ENCODE measurements around the gene ZNF771. TPM values are rescaled to one million over a fixed set of nuclear protein-coding genes. Genes with fewer than 3 reads are reported as not detected.

ZNF771 gene
- total RNA-seq, 4 donors from 2014 or later: 3.7 to 15.1 (median 7.0) TPM

DNA sequence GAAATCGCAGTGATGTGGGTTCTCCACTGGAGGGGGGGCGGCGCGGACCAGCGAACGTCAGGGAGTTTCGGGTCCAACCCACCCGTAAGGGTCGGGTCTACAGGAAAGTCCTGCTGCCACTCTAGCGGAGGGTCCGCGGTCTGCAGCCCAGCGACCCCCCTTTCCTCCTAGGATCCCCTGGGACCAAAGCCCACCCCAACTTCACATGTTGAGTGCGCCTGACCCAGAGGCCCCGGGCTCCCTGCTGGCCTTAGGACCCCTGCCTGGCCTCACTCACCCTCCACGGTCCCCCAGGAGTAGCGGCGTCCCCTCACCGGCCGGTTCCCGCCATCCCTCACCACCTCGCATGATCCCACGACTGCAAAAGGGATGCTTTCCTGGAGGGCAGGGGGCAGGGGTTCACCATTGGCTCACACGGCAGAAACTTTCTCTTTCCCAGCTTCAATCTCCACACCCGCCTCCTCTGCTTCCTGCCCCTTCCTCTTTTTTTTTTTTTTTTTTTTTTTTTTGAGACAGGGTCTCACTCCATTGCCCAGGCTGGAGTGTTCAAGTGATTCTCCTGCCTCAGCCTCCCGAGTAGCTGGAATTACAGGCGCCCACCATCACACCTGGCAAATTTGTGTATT is 28.1 kb upstream of the ZNF771 start:
- WGBS, 2 donors: 62 to 63% methylated on average over 12 to 14 of the region's 27 CpGs
- Histone ChIP-seq H3K36me3 (no peaks in the 10 kb centered on the region), H3K27me3 (no peaks in the 10 kb centered on the region), H3K9me3 (no peaks in the 10 kb centered on the region), H3K27ac (peak overlapping the region; percentile 93 to 99 (median 99)), H3K4me1 (peaks cover 13 to 51% (median 16%) of the 10 kb centered on the region in 3 donors), H3K4me3 (peak overlapping the region; percentile 42 to 87 (median 62))
- TF ChIP-seq, protein P1, sequence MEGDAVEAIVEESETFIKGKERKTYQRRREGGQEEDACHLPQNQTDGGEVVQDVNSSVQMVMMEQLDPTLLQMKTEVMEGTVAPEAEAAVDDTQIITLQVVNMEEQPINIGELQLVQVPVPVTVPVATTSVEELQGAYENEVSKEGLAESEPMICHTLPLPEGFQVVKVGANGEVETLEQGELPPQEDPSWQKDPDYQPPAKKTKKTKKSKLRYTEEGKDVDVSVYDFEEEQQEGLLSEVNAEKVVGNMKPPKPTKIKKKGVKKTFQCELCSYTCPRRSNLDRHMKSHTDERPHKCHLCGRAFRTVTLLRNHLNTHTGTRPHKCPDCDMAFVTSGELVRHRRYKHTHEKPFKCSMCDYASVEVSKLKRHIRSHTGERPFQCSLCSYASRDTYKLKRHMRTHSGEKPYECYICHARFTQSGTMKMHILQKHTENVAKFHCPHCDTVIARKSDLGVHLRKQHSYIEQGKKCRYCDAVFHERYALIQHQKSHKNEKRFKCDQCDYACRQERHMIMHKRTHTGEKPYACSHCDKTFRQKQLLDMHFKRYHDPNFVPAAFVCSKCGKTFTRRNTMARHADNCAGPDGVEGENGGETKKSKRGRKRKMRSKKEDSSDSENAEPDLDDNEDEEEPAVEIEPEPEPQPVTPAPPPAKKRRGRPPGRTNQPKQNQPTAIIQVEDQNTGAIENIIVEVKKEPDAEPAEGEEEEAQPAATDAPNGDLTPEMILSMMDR (IDR thresholded peaks at IDR 0.05): peak in 1 of 6 experiments; percentile 15
- TF ChIP-seq POLR2A (IDR thresholded peaks at IDR 0.05): no peak
- intact Hi-C loops (cut with DNase I): no loop called here
- no peak for DNase-seq

DNA sequence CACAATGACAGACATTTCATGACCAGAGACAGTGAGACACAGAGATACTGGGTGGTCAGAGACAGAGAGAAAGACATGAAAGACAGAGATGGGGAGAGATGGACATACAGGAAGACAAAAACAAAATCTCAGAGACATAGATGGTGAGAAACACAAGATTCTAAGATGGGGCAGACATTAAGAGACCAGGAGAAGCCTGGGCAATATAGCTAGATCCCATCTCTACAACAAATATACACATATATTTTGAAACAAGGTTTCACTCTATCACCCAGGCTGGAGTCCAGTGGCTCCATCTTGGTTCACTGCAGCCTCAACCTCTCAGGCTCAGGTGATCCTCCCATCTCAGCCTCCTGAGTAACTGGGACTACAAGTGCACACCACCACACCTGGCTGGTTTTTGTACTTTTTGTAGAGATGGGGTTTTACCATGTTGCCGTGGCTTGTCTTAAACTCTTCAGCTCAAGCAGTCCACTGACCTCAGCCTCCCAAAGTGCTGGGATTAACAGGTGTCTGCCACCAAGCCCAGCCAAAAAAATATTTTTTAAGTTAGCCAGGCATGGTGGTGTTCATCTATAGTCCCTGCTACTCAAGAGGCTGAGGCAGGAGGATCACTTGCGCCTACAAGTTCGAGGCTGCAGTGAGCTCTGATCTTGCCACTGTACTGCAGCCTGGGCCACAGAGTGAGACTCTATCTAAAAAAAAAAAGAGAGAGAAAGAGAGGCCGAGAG is 27.2 kb upstream of the ZNF771 start:
- Histone ChIP-seq H3K27ac (peak overlapping the region in 1 of 4 donors; percentile 60), H3K4me1 (peaks cover 13 to 51% (median 16%) of the 10 kb centered on the region in 3 donors), H3K27me3 (no peaks in the 10 kb centered on the region), H3K4me3 (no peak overlapping the region), H3K36me3 (no peaks in the 10 kb centered on the region), H3K9me3 (no peaks in the 10 kb centered on the region)
- no peak for DNase-seq
- no peak for TF ChIP-seq POLR2A (IDR thresholded peaks at IDR 0.05)
- TF ChIP-seq, protein P1 (IDR thresholded peaks at IDR 0.05): no peak
- intact Hi-C loops (cut with DNase I): no loop called here
- WGBS, 2 donors: 87 to 95% methylated on average over 3 to 4 of the region's 4 CpGs

DNA sequence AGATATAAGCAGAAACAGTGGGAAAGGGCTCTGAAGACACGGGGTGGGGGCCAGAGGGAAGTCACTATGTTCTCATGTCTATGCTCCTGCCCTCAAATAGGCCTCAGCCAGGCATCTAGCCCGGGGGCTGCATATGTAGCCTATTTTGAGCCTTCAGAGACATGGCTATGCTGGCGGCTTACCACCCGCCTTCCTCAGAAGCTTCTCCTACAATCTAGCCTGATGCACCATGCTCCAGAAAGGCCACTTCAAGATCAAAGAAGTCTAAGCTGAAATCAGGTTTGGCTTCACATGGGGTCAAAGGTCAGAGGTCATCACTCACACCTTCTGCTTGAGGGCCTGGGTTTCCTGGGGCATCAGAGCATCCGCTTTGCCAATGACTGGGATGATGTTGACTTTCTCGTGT is 26.6 kb upstream of the ZNF771 start:
- 74 to 75% methylated on average over 4 to 5 of the region's 6 CpGs for WGBS, 2 donors
- TF ChIP-seq, protein P1 (IDR thresholded peaks at IDR 0.05): no peak
- TF ChIP-seq POLR2A (IDR thresholded peaks at IDR 0.05): no peak
- intact Hi-C loops (cut with DNase I): no loop called here

DNA sequence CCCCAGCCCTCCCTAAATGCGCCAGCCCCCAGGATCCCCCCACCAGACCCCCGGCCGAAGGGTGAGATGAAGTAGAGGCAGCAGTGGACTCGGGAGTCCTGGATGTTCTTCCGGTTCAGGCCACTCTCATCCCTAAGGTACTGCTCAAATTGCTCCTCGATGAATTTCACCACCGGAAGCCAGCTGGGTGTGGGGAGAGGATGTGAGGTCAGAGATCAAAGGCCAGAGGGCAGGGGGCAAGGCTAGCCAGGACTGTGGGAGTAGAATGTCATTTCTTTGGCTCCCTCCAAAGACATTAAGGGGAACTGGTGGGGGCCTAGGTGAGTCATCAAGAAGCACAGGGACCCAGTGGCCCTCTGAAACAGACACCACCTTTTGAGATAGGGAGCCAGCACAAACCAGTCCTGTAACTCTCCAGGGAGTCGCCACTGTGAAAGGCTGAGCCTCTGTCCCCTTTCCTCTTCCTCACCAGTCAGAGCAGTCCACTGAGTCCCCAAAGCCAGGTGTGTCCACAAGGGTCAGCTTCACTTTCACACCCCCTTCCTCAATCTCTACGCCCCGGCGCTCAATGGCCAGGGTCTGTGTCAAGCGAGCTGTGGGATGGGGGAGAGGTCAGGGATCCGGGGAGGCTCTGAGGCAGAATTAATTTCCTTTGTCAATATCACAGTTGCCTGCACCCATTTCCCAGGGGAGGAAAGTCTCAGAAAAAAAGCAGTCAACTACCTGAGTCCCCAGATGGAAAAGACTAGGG is 25.9 kb upstream of the ZNF771 start:
- H3K27me3 ChIP-seq: no peaks in the 10 kb centered on the region
- H3K4me1 ChIP-seq: peaks cover 13 to 51% (median 16%) of the 10 kb centered on the region in 3 donors
- intact Hi-C loops (cut with DNase I): no loop called here
- no peaks in the 10 kb centered on the region for H3K9me3 ChIP-seq
- DNase-seq: no peak
- peak overlapping the region in 3 of 4 donors; percentile 19 to 60 (median 52) for H3K27ac ChIP-seq
- H3K36me3 ChIP-seq: no peaks in the 10 kb centered on the region
- TF ChIP-seq, protein P1 (IDR thresholded peaks at IDR 0.05): no peak
- no peak for TF ChIP-seq POLR2A (IDR thresholded peaks at IDR 0.05)
- WGBS, 2 donors: 68 to 70% methylated on average over 4 to 7 of the region's 13 CpGs
- H3K4me3 ChIP-seq: peak overlapping the region in 2 of 4 donors; percentile 27 to 43

More for the DNA sequence above, 26.6 kb upstream of the ZNF771 start:
- Histone ChIP-seq H3K36me3 (no peaks in the 10 kb centered on the region), H3K9me3 (no peaks in the 10 kb centered on the region), H3K27ac (peak overlapping the region in 2 of 4 donors; percentile 52 to 60), H3K4me1 (peaks cover 13 to 51% (median 16%) of the 10 kb centered on the region in 3 donors), H3K4me3 (no peak overlapping the region), H3K27me3 (no peaks in the 10 kb centered on the region)
- DNase-seq: no peak

Data from esophagus squamous epithelium (tissue), 5 donors.